ENCODE results near the gene PEAR1. TPM values are rescaled to one million over a fixed set of nuclear protein-coding genes. Genes with fewer than 3 reads are reported as not detected.

PEAR1 gene
- total RNA-seq, 4 donors from 2014 or later = 4.9 to 17.3 (median 7.0) TPM

DNA sequence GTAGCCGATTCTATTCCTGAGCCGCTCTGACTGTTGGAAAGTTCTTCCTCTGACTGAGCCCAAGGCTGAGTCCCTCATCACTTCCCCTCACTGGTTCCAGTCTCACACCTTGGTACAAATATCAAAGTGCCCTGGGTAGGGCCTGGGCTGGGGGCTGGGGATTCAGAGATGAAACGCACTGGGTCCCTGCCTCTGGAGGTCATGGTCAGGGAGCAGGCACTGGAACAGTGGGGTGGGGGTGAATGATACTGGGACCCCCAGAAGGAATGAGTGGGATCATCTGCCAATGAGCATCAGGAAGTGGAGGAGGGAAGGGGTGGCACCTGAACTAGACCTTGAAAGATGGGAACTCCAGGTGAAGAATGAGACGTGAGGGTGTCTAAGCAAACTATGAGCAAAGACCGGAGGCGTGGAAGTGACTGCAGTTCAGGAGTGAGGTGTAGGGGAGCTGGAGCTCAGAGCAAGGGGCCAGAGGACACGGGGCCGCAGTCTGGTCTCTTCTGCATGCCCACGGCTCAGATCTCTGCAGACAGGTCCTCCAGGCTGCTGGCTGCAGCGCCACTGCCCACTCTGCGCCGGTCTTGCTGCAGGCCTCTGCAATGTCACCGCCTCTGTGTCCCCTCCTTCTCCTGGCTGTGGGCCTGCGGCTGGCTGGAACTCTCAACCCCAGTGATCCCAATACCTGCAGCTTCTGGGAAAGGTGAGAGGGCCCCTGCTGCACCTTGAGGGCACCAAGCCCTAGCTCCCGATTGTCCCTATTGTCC lies 10.0 kb downstream of the PEAR1 start:
- Histone ChIP-seq H3K4me1 (peaks cover 0 to 7% (median 0%) of the 10 kb centered on the region in 4 donors), H3K27me3 (no peaks in the 10 kb centered on the region), H3K9me3 (no peaks in the 10 kb centered on the region), H3K36me3 (no peaks in the 10 kb centered on the region), H3K27ac (no peak overlapping the region), H3K4me3 (no peak overlapping the region)
- TF ChIP-seq, protein P1, sequence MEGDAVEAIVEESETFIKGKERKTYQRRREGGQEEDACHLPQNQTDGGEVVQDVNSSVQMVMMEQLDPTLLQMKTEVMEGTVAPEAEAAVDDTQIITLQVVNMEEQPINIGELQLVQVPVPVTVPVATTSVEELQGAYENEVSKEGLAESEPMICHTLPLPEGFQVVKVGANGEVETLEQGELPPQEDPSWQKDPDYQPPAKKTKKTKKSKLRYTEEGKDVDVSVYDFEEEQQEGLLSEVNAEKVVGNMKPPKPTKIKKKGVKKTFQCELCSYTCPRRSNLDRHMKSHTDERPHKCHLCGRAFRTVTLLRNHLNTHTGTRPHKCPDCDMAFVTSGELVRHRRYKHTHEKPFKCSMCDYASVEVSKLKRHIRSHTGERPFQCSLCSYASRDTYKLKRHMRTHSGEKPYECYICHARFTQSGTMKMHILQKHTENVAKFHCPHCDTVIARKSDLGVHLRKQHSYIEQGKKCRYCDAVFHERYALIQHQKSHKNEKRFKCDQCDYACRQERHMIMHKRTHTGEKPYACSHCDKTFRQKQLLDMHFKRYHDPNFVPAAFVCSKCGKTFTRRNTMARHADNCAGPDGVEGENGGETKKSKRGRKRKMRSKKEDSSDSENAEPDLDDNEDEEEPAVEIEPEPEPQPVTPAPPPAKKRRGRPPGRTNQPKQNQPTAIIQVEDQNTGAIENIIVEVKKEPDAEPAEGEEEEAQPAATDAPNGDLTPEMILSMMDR (IDR thresholded peaks at IDR 0.05) = no peak
- no peak for TF ChIP-seq POLR2A (IDR thresholded peaks at IDR 0.05)
- DNase-seq = no peak

DNA sequence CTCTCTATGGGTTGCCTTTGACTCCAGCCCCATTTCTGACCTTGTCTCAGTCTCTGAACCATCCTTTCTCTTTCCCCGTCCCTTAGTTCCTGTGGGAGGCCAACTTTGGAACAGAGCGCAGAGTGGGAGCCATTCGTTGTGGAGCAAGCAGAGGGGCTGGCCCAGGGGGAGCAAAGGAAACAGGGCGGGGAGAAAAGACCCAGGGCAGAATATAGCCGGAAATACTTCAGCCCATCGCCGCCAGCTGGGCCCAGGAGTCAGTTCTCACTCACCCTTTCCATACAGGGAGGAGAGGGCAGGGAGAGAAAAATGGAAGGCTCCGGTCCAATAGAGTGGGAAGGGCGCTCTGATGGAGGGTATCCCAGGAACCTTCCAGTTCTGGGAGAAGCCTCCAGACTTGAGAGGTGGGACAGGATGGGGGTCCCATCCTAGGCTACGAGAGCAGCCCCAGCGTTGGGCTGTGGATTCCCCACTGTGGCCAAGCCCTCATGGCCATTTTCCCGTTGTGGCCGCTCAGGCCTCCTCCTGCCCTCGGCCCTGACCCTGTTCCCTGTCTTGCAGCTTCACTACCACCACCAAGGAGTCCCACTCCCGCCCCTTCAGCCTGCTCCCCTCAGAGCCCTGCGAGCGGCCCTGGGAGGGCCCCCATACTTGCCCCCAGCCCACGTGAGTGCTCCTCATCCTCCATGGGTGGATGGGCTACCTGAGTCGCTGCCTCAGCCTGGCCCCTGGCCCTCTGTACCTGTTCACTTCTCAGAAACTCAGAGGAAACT lies 10.9 kb downstream of the PEAR1 start:
- H3K27ac ChIP-seq = no peak overlapping the region
- H3K4me1 ChIP-seq = peaks cover 0 to 7% (median 0%) of the 10 kb centered on the region in 4 donors
- H3K27me3 ChIP-seq = no peaks in the 10 kb centered on the region
- H3K9me3 ChIP-seq = no peaks in the 10 kb centered on the region
- H3K4me3 ChIP-seq = no peak overlapping the region
- no peak for DNase-seq
- TF ChIP-seq, protein P1 (IDR thresholded peaks at IDR 0.05) = no peak
- H3K36me3 ChIP-seq = no peaks in the 10 kb centered on the region

DNA sequence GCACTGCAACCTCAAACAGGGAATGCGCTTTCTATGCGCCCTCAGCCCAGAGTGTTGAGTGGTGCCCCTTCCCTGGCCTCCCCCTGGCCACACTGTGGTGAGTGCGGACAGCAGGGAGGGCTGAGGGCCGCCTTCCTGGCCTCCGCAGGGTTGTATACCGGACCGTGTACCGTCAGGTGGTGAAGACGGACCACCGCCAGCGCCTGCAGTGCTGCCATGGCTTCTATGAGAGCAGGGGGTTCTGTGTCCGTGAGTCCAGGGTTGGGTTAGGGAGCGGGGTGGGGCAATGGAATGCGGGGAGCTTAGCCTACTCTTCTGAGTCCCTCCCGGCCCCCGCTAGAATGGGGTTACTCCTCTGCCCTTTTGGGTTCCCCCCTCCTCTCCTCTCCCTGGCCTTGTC lies 11.7 kb downstream of the PEAR1 start:
- Histone ChIP-seq H3K27ac (no peak overlapping the region), H3K36me3 (no peaks in the 10 kb centered on the region), H3K27me3 (no peaks in the 10 kb centered on the region)

DNA sequence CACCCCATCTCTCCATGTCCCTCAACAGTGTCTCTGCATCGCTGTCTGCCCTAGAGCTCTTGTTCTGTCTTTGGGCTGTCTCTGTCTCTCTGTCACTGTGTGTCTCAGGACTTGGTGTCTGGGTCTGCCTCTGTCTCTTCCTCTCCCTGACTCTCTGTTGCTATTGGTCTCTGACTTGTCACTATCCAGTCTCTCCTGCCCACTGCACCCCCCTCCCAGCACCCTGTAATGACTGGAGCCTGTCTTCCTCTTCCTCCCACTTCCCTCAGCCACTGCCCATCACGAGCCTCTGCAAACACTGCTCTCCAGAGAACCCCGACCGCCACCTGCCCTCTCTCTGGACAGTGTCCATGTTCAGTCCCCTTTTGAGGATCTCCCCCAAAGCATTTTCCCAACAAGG lies 12.1 kb downstream of the PEAR1 start:
- no peaks in the 10 kb centered on the region for H3K9me3 ChIP-seq
- H3K4me3 ChIP-seq = no peak overlapping the region
- H3K27me3 ChIP-seq = no peaks in the 10 kb centered on the region
- H3K4me1 ChIP-seq = peaks cover 0 to 11% (median 0%) of the 10 kb centered on the region in 4 donors
- H3K36me3 ChIP-seq = no peaks in the 10 kb centered on the region
- no peak for DNase-seq
- no peak overlapping the region for H3K27ac ChIP-seq
- no peak for TF ChIP-seq POLR2A (IDR thresholded peaks at IDR 0.05)

More for the DNA sequence above, 11.7 kb downstream of the PEAR1 start:
- H3K4me3 ChIP-seq = no peak overlapping the region
- TF ChIP-seq POLR2A (IDR thresholded peaks at IDR 0.05) = no peak
- TF ChIP-seq, protein P1 (IDR thresholded peaks at IDR 0.05) = no peak
- H3K4me1 ChIP-seq = peaks cover 0 to 7% (median 0%) of the 10 kb centered on the region in 4 donors
- no peak for DNase-seq
- H3K9me3 ChIP-seq = no peaks in the 10 kb centered on the region

DNA sequence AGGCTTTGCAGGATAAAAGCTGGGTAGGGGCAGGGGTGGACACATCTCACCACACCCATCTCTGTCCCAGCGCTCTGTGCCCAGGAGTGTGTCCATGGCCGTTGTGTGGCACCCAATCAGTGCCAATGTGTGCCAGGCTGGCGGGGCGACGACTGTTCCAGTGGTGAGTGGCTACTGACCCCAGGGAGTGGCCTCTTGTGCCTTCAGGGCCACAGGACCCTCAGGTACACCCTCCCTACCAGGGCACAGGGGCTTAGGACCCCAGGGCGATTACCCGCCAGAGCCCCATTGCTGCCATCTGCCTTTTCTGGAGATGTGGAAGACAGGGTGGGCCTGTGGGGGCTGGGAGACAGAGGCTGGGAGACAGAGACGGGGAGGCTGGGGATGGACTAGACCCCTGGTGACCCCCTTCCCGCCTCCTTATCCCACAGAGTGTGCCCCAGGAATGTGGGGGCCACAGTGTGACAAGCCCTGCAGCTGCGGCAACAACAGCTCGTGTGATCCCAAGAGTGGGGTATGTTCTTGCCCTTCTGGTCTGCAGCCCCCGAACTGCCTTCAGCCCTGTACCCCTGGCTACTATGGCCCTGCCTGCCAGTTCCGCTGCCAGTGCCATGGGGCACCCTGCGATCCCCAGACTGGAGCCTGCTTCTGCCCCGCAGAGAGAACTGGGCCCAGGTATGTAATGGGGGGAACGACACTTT lies 12.8 kb downstream of the PEAR1 start:
- H3K27ac ChIP-seq = no peak overlapping the region
- peaks cover 0 to 12% (median 0%) of the 10 kb centered on the region in 4 donors for H3K4me1 ChIP-seq
- no peak for DNase-seq
- no peak overlapping the region for H3K4me3 ChIP-seq
- H3K27me3 ChIP-seq = no peaks in the 10 kb centered on the region
- H3K9me3 ChIP-seq = no peaks in the 10 kb centered on the region
- no peak for TF ChIP-seq POLR2A (IDR thresholded peaks at IDR 0.05)
- TF ChIP-seq, protein P1 (IDR thresholded peaks at IDR 0.05) = no peak
- no peaks in the 10 kb centered on the region for H3K36me3 ChIP-seq

Measured in Peyer's patch (tissue), 4 donors.